Tibial nerve (tissue), 4 donors: ENCODE results near the gene E2F4. TPM values are rescaled to one million over a fixed set of nuclear protein-coding genes. Genes with fewer than 3 reads are reported as not detected.

Experiments
- DNase-seq, 2 donors: peaks; one replicate each; pipeline ENCODE4 v3.0.0-alpha.2; 2019; ENCODE audit warnings: low spot score in 2 of 2
- H3K27ac ChIP-seq, 4 donors: fragments of 200-600 bp; sonication (generic) in 3 of 4; one replicate each; pipeline ENCODE4 v1.5.1; 2017 to 2019; ENCODE audit warnings: mild to moderate bottlenecking in 1 of 4
- H3K27me3 ChIP-seq, 2 donors: fragments of 200-600 bp; sonication (generic) in 1 of 2; one replicate each; pipeline versions ENCODE4 v1.5.1 to v1.6.0; 2017 to 2019
- H3K36me3 ChIP-seq, 3 donors: fragments of 200-600 bp; sonication (generic); one replicate each; pipeline ENCODE4 v1.5.1; 2018 to 2019
- H3K4me1 ChIP-seq, 4 donors: fragments of 200-600 bp; sonication (generic) in 3 of 4; one replicate each; pipeline ENCODE4 v1.5.1; 2017 to 2019
- H3K4me3 ChIP-seq, 4 donors: fragments of 200-600 bp; sonication (generic) in 3 of 4; one replicate each; pipeline ENCODE4 v1.5.1; 2017 to 2019; ENCODE audit warnings: mild to moderate bottlenecking in 1 of 4, moderate library complexity in 1 of 4
- H3K9me3 ChIP-seq, 4 donors: fragments of 200-600 bp; sonication (generic) in 3 of 4; one replicate each; pipeline ENCODE4 v1.5.1; 2017 to 2019
- CTCF ChIP-seq, 5 experiments: fragments of 200-600 bp in 3 of 5; fragments of 450-650 bp in 2 of 5; sonication (generic) in 3 of 5; IDR thresholded peaks; one replicate each; pipeline ENCODE4 v1.5.1; 2016 to 2019; ENCODE audit warnings: antibody characterized with exemption in 5 of 5, mild to moderate bottlenecking in 3 of 5, moderate library complexity in 2 of 5
- EP300 ChIP-seq, 2 donors: sonication (generic); formaldehyde crosslinking; IDR thresholded peaks; one replicate each; pipeline ENCODE4 v1.6.1; 2017; ENCODE audit warnings: antibody characterized with exemption in 2 of 2, mild to moderate bottlenecking in 1 of 2
- POLR2A ChIP-seq, 2 donors: fragments of 450-650 bp; IDR thresholded peaks; one replicate each; pipeline ENCODE4 v1.6.1; 2017; ENCODE audit warnings: antibody characterized with exemption in 2 of 2, mild to moderate bottlenecking in 2 of 2, moderate library complexity in 2 of 2
- WGBS, 2 donors: methylation state at CpG; one replicate each; pipeline ENCODE4 v1.1.5; 2018; 5-methylcytosine and 5-hydroxymethylcytosine counted together
- total RNA-seq, 4 donors: library from RNA; depleted of rRNA; stranded (reverse); fragments of >200 nt; gene quantifications; one replicate each; pipeline ENCODE4 v1.1.0, GENCODE V29; 2016

Gene E2F4
- total RNA-seq, 4 donors from 2014 or later: 60.1 to 119 (median 99.8) TPM

- H3K4me3 ChIP-seq: peak overlapping the region; percentile 24 to 49 (median 27)
- H3K27me3 ChIP-seq: peaks cover 0 to 68% of the 10 kb centered on the region in 2 donors
- DNase-seq: no peak
- no peaks in the 10 kb centered on the region for H3K36me3 ChIP-seq
- no peaks in the 10 kb centered on the region for H3K9me3 ChIP-seq
- TF ChIP-seq EP300 (IDR thresholded peaks at IDR 0.05) (no peak), CTCF (IDR thresholded peaks at IDR 0.05) (no peak), POLR2A (IDR thresholded peaks at IDR 0.05) (no peak)
- 1 to 6% methylated on average over 24 to 27 of the region's 34 CpGs for WGBS, 2 donors
- H3K27ac ChIP-seq: peak overlapping the region; percentile 56 to 78 (median 60)
- H3K4me1 ChIP-seq: peaks cover 0 to 74% (median 38%) of the 10 kb centered on the region in 4 donors
These were observed 27.9 kb upstream of the E2F4 start for GRCh38 chr16:67163999-67164558.

DNA sequence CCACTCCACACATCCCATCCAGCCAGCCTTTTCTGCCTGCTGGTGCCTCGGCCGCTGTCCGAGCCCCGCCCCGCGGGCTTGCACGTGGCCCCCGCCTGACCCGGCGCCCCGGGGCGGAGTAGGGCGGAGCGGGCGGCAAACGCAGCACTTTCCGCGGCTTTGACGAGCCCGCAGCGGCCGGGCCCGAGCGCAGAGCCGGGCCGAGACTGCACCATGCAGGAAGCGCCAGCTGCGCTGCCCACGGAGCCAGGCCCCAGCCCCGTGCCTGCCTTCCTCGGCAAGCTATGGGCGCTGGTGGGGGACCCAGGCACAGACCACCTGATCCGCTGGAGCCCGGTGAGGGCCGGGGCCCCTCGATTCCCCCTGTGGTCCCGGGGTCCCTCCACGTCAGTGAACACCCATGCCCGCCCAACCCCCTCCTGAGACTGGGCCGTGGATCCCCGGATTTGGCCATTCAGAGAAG, 27.3 kb upstream of the E2F4 start, which contains the start of gene HSF4:
Gene HSF4 (plus strand): TSS at position 147 of the 463 bp plus-strand sequence. CDS start 67 bp downstream, at position 214.
- Histone ChIP-seq H3K27me3 (peaks cover 0 to 68% of the 10 kb centered on the region in 2 donors), H3K27ac (peak within 1 kb of the TSS; percentile 58 to 78 (median 66)), H3K4me3 (peak within 1 kb of the TSS; percentile 24 to 49 (median 27)), H3K9me3 (no peaks in the 10 kb centered on the region), H3K4me1 (peaks cover 0 to 76% (median 42%) of the 10 kb centered on the region in 4 donors), H3K36me3 (no peaks in the 10 kb centered on the region)
- DNase-seq: peak in 1 of 2 donors; percentile 31
- TF ChIP-seq POLR2A (IDR thresholded peaks at IDR 0.05): peak in 1 of 2 donors; percentile 57
- no peak for TF ChIP-seq CTCF (IDR thresholded peaks at IDR 0.05)
- TF ChIP-seq EP300 (IDR thresholded peaks at IDR 0.05): peak in 1 of 2 donors; percentile 33
- 0 to 1% methylated on average over 4 to 21 of the region's 41 CpGs for WGBS, 2 donors

DNA sequence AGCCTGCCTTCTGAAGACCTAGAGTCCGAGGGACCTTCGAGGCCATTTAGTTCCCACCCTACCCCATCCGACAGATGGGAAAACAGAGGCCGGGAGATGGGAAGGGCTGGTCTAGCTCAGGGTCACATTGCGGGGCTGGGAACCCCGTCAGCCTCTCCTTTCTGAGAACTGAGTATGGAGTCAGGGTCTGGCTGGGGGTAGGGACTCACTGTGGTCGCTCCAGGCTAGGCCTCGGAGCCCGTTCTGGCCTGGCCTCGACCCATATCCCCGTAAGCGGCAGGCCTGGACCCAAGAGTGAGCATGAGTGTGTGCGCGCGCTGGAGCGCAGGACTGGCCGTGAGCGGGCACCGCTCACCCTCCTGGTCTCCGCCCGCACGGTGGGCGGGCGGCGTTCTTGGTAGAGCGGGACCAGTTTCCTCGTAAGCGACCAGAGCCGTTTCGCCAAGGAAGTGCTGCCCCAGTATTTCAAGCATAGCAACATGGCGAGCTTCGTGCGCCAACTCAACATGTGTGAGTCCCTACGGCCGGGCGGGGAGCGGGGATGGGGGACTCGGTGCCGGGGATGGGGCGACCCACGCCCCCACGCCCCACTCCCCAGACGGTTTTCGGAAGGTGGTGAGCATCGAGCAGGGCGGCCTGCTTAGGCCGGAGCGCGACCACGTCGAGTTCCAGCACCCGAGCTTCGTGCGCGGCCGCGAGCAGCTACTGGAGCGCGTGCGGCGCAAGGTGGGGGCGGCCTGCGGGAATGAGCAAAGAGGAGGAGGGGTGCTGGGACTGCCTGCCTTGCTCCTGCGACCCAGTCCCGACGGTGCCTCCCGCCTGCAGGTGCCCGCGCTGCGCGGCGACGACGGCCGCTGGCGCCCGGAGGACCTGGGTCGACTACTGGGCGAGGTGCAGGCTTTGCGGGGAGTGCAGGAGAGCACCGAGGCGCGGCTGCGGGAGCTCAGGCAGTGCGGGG, 26.6 kb upstream of the E2F4 start:
- Histone ChIP-seq H3K4me3 (peak overlapping the region in 3 of 4 donors; percentile 24 to 49 (median 26)), H3K9me3 (no peaks in the 10 kb centered on the region), H3K4me1 (peaks cover 0 to 78% (median 48%) of the 10 kb centered on the region in 4 donors), H3K27ac (peak overlapping the region; percentile 19 to 78 (median 64)), H3K27me3 (peaks cover 0 to 68% of the 10 kb centered on the region in 2 donors), H3K36me3 (no peaks in the 10 kb centered on the region)
- TF ChIP-seq EP300 (IDR thresholded peaks at IDR 0.05): no peak
- no peak for TF ChIP-seq CTCF (IDR thresholded peaks at IDR 0.05)
- no peak for TF ChIP-seq POLR2A (IDR thresholded peaks at IDR 0.05)
- DNase-seq: no peak
- 23 to 34% methylated on average over 53 to 57 of the region's 85 CpGs for WGBS, 2 donors

GRCh38 chr16:67166110-67166547, 25.8 kb upstream of the E2F4 start:
- Histone ChIP-seq H3K36me3 (no peaks in the 10 kb centered on the region), H3K27ac (peak overlapping the region in 1 of 4 donors; percentile 8), H3K27me3 (peaks cover 0 to 66% of the 10 kb centered on the region in 2 donors), H3K4me1 (peaks cover 0 to 78% (median 51%) of the 10 kb centered on the region in 4 donors), H3K4me3 (no peak overlapping the region), H3K9me3 (no peaks in the 10 kb centered on the region)
- no peak for DNase-seq
- 32 to 41% methylated on average over 16 to 17 of the region's 18 CpGs for WGBS, 2 donors
- TF ChIP-seq POLR2A (IDR thresholded peaks at IDR 0.05): no peak
- no peak for TF ChIP-seq EP300 (IDR thresholded peaks at IDR 0.05)
- no peak for TF ChIP-seq CTCF (IDR thresholded peaks at IDR 0.05)
